ENCODE data around the gene TSC1. TPM values are rescaled to one million over a fixed set of nuclear protein-coding genes. Genes with fewer than 3 reads are reported as not detected.

The TSC1 gene
- total and polyA plus RNA-seq, 9 donors, result 18.9 to 49.1 (median 40.5) TPM

- Histone ChIP-seq H3K27me3 (no peaks in the 10 kb centered on the region), H3K27ac (no peak overlapping the region), H3K9me3 (no peaks in the 10 kb centered on the region), H3K36me3 (no peaks in the 10 kb centered on the region), H3K4me3 (no peak overlapping the region), H3K4me1 (ENCODE audit: insufficient read depth) (peaks cover 4% of the 10 kb centered on the region)
- WGBS, 3 donors, result 79 to 82% (median 80%) methylated on average over 3 of the region's 3 CpGs
- TF ChIP-seq POLR2A (IDR thresholded peaks at IDR 0.05), result no peak
- TF ChIP-seq EP300 (IDR thresholded peaks at IDR 0.05), result no peak
- intact Hi-C loops (cut with DNase I), result no loop called here
- no peak for DNase-seq
Observed at GRCh38 chr9:132876849-132877248, 67.6 kb downstream of the TSC1 start.

DNA sequence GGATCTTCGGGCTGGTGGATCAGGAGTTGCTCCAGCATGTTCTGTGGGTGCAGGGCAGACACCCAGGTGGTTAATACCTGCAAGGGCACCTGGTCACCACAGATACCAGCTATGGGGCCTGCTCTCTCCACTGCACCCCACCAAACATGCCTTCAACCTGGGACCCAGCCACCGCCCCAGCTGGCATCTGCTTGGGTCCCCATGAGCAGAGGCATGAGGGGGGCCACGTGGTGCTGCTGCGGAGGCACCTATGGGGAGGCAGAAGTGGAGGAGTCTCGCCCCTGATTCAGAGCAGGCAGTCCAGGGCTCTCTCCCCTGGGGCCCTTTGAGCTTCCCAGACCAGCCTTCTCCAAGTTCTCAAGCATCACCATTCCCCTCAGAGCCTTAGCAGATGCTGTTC is 69.3 kb downstream of the TSC1 start:
- Histone ChIP-seq H3K27me3 (no peaks in the 10 kb centered on the region), H3K27ac (no peak overlapping the region), H3K36me3 (no peaks in the 10 kb centered on the region), H3K9me3 (no peaks in the 10 kb centered on the region), H3K4me3 (no peak overlapping the region), H3K4me1 (ENCODE audit: insufficient read depth) (peaks cover 4% of the 10 kb centered on the region)
- 83 to 87% (median 83%) methylated on average over 5 of the region's 5 CpGs for WGBS, 3 donors
- TF ChIP-seq EP300 (IDR thresholded peaks at IDR 0.05) (no peak), POLR2A (IDR thresholded peaks at IDR 0.05) (no peak)
- TF ChIP-seq, protein P1, sequence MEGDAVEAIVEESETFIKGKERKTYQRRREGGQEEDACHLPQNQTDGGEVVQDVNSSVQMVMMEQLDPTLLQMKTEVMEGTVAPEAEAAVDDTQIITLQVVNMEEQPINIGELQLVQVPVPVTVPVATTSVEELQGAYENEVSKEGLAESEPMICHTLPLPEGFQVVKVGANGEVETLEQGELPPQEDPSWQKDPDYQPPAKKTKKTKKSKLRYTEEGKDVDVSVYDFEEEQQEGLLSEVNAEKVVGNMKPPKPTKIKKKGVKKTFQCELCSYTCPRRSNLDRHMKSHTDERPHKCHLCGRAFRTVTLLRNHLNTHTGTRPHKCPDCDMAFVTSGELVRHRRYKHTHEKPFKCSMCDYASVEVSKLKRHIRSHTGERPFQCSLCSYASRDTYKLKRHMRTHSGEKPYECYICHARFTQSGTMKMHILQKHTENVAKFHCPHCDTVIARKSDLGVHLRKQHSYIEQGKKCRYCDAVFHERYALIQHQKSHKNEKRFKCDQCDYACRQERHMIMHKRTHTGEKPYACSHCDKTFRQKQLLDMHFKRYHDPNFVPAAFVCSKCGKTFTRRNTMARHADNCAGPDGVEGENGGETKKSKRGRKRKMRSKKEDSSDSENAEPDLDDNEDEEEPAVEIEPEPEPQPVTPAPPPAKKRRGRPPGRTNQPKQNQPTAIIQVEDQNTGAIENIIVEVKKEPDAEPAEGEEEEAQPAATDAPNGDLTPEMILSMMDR (IDR thresholded peaks at IDR 0.05), result no peak
- DNase-seq, result no peak
- intact Hi-C loops (cut with DNase I), result no loop called here

GRCh38 chr9:132873403-132873802 is 71.0 kb downstream of the TSC1 start:
- Histone ChIP-seq H3K36me3 (no peaks in the 10 kb centered on the region), H3K4me1 (ENCODE audit: insufficient read depth) (peaks cover 4% of the 10 kb centered on the region), H3K27me3 (no peaks in the 10 kb centered on the region), H3K27ac (no peak overlapping the region), H3K4me3 (no peak overlapping the region), H3K9me3 (no peaks in the 10 kb centered on the region)
- DNase-seq, result no peak
- intact Hi-C loops (cut with DNase I), result no loop called here
- TF ChIP-seq, protein P1 (IDR thresholded peaks at IDR 0.05), result no peak
- TF ChIP-seq EP300 (IDR thresholded peaks at IDR 0.05) (no peak), POLR2A (IDR thresholded peaks at IDR 0.05) (no peak)
- WGBS, 3 donors, result 43 to 71% (median 55%) methylated on average over 7 of the region's 7 CpGs

DNA sequence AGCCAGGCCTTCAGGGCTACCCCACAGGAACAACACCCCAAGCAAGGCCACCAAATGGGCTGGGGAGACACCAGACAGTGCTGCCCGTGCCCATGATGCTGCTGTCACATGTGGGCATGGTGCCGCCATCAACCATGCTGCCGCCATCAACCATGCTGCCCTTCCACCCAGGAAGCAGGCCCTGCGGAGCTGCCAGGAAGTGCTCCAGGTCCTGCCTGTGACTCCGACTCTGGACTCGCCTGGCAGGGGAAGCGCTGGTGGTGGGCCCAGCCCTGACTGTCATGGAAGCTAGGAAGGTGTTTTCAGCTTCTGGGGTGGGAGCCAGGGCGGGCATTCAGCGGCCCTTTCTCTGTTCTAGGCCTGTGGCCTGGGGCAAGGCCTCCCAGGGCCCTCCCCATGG is 75.2 kb downstream of the TSC1 start:
- 95% methylated on average over 9 of the region's 9 CpGs for WGBS, 3 donors
- Histone ChIP-seq H3K9me3 (no peaks in the 10 kb centered on the region), H3K27me3 (no peaks in the 10 kb centered on the region), H3K36me3 (no peaks in the 10 kb centered on the region), H3K4me1 (ENCODE audit: insufficient read depth) (no peaks in the 10 kb centered on the region), H3K27ac (no peak overlapping the region), H3K4me3 (no peak overlapping the region)
- DNase-seq, result no peak
- no peak for TF ChIP-seq EP300 (IDR thresholded peaks at IDR 0.05)
- TF ChIP-seq POLR2A (IDR thresholded peaks at IDR 0.05), result no peak
- TF ChIP-seq, protein P1 (IDR thresholded peaks at IDR 0.05), result no peak
- intact Hi-C loops (cut with DNase I), result no loop called here

- Histone ChIP-seq H3K27me3 (no peaks in the 10 kb centered on the region), H3K4me3 (no peak overlapping the region), H3K9me3 (no peaks in the 10 kb centered on the region), H3K4me1 (ENCODE audit: insufficient read depth) (no peaks in the 10 kb centered on the region), H3K27ac (no peak overlapping the region), H3K36me3 (no peaks in the 10 kb centered on the region)
- TF ChIP-seq EP300 (IDR thresholded peaks at IDR 0.05) (no peak), POLR2A (IDR thresholded peaks at IDR 0.05) (no peak)
- TF ChIP-seq, protein P1 (IDR thresholded peaks at IDR 0.05), result no peak
- 89 to 92% (median 89%) methylated on average over 8 of the region's 8 CpGs for WGBS, 3 donors
- intact Hi-C loops (cut with DNase I), result no loop called here
- no peak for DNase-seq
Observed at GRCh38 chr9:132866898-132867297, 77.5 kb downstream of the TSC1 start.
